GM13977 (cell line): ENCODE data around the gene BMPR1B.

Experiments
- DNase-seq: peaks from one replicate; pipeline ENCODE4 v3.0.0; 2012; ENCODE audit warnings: low spot score
- in situ Hi-C: fragments of 300-500 bp; cut with MboI; formaldehyde crosslinking; loops from one replicate; pipeline ENCODE4 v1.12.0; 2022; ENCODE audit warnings: low sequenced_read_pairs, low pct_unique_long_range_greater_than_20kb, mixed read lengths, inconsistent platforms; ENCODE audit not compliant: unreplicated experiment
- TF ChIP-seq, protein P1 (sequence below): IDR thresholded peaks from 2 replicates; pipeline ENCODE4 v1.5.1; 2012; ENCODE audit warnings: mild to moderate bottlenecking, control low read depth; ENCODE audit not compliant: insufficient read depth; ENCODE audit errors: extremely low read depth, missing control alignments

Gene BMPR1B

GRCh38 chr4:94803181-94803580, 45.4 kb downstream of the BMPR1B start:
- TF ChIP-seq, protein P1, sequence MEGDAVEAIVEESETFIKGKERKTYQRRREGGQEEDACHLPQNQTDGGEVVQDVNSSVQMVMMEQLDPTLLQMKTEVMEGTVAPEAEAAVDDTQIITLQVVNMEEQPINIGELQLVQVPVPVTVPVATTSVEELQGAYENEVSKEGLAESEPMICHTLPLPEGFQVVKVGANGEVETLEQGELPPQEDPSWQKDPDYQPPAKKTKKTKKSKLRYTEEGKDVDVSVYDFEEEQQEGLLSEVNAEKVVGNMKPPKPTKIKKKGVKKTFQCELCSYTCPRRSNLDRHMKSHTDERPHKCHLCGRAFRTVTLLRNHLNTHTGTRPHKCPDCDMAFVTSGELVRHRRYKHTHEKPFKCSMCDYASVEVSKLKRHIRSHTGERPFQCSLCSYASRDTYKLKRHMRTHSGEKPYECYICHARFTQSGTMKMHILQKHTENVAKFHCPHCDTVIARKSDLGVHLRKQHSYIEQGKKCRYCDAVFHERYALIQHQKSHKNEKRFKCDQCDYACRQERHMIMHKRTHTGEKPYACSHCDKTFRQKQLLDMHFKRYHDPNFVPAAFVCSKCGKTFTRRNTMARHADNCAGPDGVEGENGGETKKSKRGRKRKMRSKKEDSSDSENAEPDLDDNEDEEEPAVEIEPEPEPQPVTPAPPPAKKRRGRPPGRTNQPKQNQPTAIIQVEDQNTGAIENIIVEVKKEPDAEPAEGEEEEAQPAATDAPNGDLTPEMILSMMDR = no peak
- in situ Hi-C loops = no loop called here
- DNase-seq = no peak

- in situ Hi-C loops = no loop called here
- DNase-seq = no peak
- TF ChIP-seq, protein P1 = no peak
Measured at GRCh38 chr4:94804650-94805049, 46.9 kb downstream of the BMPR1B start.

DNA sequence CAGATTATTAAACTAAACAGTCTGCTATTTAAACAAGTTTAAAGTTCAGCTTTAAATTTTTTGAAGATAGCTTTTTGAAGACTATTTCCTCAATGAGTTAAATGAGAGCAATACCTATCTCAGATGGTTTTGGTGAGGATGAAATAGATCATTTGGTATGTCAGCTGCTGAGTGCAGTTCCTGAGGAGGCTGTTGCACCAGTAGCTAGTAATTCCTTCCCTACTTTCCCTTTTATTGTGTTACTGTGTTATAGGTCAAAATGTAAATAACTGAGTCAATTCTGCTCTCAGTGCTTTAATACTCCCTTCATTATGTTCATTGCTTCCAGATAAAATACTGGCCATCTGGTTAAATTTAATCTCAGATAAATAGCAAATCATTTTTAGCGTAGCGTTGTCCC, 48.6 kb downstream of the BMPR1B start:
- TF ChIP-seq, protein P1 = no peak
- no peak for DNase-seq
- in situ Hi-C loops = no loop called here

GRCh38 chr4:94811643-94812042, 53.9 kb downstream of the BMPR1B start:
- TF ChIP-seq, protein P1 = no peak
- no peak for DNase-seq
- in situ Hi-C loops = no loop called here

- DNase-seq = no peak
- in situ Hi-C loops = no loop called here
Measured at GRCh38 chr4:94813221-94813620, 55.5 kb downstream of the BMPR1B start.

DNA sequence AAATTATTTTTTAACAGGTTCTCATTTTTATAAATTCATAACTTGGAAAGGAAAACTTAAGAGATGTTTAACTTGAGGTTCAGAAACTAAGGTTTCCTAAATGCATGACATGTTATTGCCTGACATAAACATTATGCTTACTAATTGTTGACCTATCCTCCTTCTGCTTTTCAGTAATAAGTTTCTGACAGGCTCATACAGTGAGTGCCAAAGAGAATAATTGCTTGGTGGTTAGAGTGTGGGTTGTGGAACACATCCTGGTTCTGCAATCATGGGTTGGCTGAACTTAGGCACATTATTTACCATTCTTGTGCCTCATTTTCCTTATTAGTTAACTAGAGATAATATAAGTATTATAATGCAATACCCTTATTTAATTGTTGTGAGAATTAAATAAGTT, 56.5 kb downstream of the BMPR1B start:
- in situ Hi-C loops = no loop called here
- DNase-seq = no peak
- TF ChIP-seq, protein P1 = no peak

More at GRCh38 chr4:94813221-94813620, 55.5 kb downstream of the BMPR1B start:
- TF ChIP-seq, protein P1 = no peak
